HG02642 (cell line): ENCODE measurements around the gene POM121.
"Not testable (repeated sequence)": the region's sequence is repeated elsewhere in the genome, so short reads cannot be mapped to it uniquely, and the experiment has no call there.

Experiments used
- ATAC-seq: cut with Tn5 transposase; IDR thresholded peaks from one replicate; pipeline ENCODE4 v1.9.1; 2021; ENCODE audit warnings: mild to moderate bottlenecking; ENCODE audit not compliant: unreplicated experiment, poor library complexity

Gene POM121

GRCh38 chr7:72924733-72925545, at the start of gene POM121:
TSS of gene POM121 (plus strand) at chr7:72925095. CDS start at chr7:72925122, 27 bp downstream.
- ATAC-seq: peak; percentile 86

- peak; percentile 100 for ATAC-seq
These were observed 45.7 kb upstream of the POM121 start for GRCh38 chr7:72879079-72879736.

DNA sequence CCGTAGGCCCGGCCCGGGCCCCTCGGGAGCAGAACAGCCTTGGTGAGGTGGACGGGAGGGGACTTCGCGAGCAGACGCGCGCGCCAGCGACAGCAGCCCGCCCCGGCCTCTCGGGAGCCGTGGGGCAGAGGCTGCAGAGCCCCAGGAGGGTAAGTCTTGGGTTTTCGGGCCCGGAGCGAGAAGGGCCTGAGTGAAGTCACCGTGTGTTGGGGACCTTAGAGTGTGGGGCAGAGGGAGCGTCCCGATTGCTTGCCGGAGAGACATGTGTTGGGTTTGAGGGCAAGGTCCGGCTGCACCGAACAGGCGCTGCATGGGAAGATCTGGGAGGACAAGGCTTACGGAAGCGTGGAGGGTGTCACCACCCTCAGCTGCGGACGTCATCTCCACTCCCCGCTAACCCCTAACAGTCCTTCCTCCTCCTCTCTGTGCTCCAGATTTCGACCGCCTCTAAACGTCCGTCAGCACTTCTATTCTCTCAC, 45.1 kb upstream of the POM121 start:
- not testable (repeated sequence) for ATAC-seq

GRCh38 chr7:72891750-72892149, 33.1 kb upstream of the POM121 start:
- ATAC-seq: not testable (repeated sequence)

GRCh38 chr7:72904740-72905139, 20.2 kb upstream of the POM121 start:
- ATAC-seq: not testable (repeated sequence)

- ATAC-seq: not testable (repeated sequence)
These were observed 16.5 kb upstream of the POM121 start for GRCh38 chr7:72908422-72908821.

DNA sequence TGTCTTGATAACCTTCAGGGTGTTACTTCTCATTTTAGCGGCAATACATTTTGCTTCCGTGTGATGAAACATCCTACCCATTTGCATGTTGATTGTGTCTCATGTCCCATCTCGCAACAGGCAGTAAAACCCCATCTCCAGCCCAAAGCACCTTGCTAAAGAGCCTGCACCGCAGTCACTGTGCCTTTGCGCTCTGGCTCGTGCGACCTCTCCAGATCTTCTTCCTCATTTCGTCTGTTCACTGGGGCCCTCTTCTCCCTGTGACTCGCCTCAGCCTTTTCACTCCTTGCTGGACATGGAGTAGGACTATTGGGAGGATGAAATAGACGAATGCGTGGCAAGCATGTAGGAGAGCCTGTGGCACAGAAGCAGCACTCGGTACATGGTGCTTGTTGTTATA, 13.5 kb upstream of the POM121 start:
- ATAC-seq: not testable (repeated sequence)

DNA sequence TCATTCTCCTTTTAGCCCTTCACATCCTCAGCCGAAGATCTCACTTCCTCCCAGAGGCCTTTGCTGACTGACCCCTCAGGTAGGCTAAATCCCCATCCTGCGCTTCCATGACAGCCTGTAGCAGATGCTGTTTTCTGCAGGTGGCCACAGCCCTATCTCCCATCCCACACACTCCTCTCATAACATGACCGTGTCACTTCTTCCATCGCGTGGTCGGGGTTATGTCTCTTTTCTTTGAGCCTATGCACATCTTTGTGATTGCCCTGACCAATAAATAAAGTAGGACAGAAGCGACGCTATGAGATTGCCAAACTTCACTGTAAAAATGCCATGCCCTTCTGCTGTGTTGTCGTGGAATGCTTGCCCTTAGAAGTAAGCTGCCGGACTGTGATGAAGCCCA, 11.1 kb upstream of the POM121 start:
- not testable (repeated sequence) for ATAC-seq

DNA sequence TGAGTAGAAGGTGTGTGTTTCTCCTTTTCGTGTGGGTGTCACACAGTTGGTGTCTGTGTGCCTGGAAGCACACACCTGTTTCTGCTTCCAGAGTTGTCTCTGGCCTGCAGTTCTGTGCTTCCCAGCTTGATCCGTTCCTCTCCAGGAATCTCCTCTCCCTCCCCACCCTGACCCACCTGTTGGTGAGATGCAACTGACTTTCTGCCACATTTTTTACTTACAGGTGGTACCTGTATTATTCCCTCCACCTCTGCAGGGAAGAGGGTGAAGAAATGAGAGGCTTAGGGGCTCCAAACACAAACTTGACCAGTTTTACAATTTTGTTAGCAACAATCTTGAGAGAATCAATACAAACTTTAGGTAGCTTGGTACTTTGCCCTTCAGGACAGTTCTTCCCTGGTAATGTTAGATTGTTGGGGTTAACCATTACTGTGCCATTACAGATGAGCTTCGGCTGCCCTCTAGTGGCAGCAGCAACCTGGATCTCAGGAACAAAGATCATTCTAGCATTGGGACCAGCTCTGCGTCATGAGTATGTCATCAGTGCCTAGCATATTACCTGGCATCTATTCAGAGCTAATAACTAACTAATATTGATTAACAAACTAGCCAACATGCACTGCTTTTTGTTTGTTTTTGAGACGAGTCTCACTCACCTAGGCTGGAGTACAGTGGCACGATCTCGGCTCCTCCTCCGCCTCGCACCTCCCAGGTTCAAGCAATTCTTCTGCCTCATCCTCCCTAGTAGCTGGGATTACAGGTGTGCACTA, 10.0 kb upstream of the POM121 start:
- ATAC-seq: peak; percentile 91

GRCh38 chr7:72919256-72919775, 5.6 kb upstream of the POM121 start:
- ATAC-seq: no peak

GRCh38 chr7:72924386-72924732, 536 bp upstream of the POM121 start:
- ATAC-seq: peak; percentile 22

DNA sequence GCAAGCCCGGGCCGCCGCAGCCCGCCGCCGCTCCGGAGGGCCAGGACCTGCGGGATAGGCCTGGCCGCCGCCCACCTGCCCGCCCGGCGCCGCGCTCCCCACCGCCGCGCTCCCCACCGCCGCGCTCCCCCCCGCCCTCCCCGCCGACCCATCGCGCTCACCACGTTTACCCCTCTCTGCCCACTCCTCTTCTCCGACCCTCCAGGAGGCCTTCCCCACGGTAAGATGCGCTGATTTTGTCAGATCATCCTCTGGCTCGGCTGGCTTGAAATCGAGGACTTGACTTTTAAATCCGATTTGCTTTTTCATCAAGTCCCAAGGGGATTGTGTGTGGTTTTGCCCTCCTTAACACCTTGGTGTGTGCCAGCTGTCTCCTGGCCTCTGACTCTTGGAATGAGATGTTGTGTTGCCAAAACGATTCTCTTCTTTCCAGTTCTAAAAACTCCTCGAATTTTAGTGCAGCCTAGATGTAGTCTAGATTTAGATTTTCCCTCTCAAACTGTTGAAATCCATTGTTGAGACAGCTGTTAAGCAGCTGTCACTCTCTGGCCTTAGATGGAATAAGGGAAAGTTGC, 738 bp downstream of the POM121 start:
- ATAC-seq: no peak

DNA sequence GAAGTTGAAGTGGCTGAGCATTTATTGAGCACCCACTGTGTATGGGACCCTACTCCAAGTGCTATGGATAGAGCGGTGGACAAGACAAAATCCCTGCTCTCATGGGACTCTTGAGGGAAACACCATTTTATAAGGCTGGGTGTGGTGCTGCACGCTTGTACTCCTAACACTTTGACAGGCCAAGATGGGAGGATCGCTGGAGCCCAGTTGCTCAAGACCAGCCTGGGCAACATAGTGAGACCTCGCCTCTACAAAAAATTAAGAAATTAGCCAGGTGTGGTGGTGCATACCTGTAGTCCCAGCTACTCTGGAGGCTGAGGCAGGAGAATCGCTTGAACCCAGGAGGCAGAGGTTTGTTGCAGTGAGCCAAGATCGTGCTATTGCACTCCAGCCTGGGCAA, 2.9 kb downstream of the POM121 start:
- ATAC-seq: not testable (repeated sequence)

DNA sequence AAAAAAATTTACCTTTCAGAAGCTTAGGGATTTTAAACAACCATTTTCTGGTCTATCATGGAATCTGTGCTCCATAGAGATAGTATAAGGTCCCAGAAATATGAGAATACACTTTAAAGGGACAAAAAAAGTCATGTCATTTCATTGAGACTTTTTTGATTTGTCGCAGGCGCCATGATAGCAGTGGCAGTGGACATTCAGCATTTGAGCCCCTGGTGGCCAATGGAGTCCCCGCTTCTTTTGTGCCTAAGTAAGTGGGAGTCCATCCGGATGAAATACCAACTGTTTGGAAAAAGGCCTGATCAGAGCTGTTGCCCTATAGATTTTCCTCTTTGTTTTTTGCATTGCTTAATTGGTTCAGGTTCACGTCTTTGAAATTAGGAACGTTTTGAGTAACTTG, 3.3 kb downstream of the POM121 start:
- ATAC-seq: not testable (repeated sequence)

- not testable (repeated sequence) for ATAC-seq
These were observed 17.3 kb downstream of the POM121 start for GRCh38 chr7:72942022-72942705.

DNA sequence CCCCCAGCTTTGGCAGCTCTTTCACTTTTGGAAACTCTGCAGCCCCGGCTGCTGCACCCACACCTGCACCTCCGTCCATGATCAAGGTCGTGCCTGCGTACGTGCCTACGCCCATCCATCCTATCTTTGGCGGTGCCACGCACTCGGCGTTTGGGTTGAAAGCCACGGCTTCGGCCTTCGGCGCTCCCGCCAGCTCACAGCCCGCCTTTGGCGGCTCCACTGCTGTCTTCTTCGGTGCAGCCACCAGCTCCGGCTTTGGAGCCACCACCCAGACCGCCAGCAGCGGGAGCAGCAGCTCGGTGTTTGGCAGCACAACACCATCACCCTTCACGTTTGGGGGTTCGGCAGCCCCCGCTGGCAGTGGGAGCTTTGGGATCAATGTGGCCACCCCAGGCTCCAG, 18.1 kb downstream of the POM121 start:
- ATAC-seq: not testable (repeated sequence)

- ATAC-seq: not testable (repeated sequence)
These were observed 20.0 kb downstream of the POM121 start for GRCh38 chr7:72944937-72945336.

- not testable (repeated sequence) for ATAC-seq
These were observed 20.7 kb downstream of the POM121 start for GRCh38 chr7:72945597-72945996.

DNA sequence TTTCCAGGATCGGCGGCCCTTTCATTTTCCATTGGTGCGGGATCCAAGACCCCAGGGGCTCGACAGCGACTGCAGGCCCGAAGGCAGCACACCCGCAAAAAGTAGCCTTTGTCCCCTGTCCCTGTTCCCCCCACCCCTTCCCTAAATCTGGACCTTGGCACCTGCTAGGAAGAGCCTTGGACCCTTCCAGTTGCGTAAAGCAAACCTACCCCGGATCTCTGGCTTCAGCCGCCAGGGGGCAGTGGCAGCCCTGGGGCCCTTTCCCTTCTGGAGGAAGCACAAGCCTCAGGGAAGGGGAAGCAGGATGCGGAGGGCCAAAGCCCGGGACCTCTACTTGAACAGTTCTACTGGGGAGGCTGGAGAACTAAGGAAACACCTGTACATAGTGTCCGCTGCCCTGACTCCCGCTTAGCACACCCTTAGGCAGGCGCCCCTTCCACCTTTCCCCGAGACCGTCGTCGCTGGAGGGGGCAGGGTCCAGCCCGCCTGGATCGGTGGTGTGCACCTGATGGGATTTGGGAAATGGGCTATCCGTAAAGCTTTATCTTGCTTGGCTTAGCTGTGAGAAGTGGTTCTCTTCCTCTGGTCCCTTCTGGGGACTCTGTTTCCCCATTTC, 21.3 kb downstream of the POM121 start:
- ATAC-seq: not testable (repeated sequence)
